GM23248 (cell line): Measurements from ENCODE around the gene CD300LD.

ENCODE experiments used
- EZH2 ChIP-seq: fragments of 200-600 bp; sonication (generic); IDR thresholded peaks from 2 replicates; pipeline ENCODE4 v1.6.1; 2018; ENCODE audit warnings: antibody characterized with exemption, mild to moderate bottlenecking; ENCODE audit not compliant: insufficient read depth, poor library complexity, severe bottlenecking
- EZH2phosphoT487 ChIP-seq: fragments of 200-600 bp; sonication (generic); IDR thresholded peaks from 2 replicates; pipeline ENCODE4 v1.6.1; 2018; ENCODE audit warnings: antibody characterized with exemption, moderate library complexity, mild to moderate bottlenecking, low read depth; ENCODE audit not compliant: insufficient read depth

- no peak for TF ChIP-seq EZH2phosphoT487
- TF ChIP-seq EZH2 = no peak
Observed at GRCh38 chr17:74618451-74618850, 26.4 kb upstream of the CD300LD start.
